Measurements from ENCODE around the gene IRS2.

The IRS2 gene

DNA sequence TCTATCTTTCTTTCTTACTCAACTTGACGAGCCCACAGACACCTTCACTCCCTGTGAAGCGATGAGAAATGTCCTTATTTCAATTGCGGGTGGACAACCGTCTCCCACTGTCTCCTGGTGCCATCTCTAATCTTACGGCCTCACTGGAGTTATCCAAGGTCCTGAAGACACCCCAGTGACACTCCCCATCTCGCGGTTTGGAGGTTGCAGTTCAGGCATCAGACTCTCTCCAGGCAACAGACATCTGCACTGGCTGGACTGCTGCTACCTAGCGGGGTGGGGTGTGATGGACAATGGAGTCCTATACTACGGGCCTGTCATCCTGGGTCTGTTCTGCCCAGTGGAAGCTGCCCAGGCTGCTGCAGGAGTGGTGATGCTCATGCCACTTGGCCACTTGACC, 18.3 kb upstream of the IRS2 start:
- no peak for TF ChIP-seq CTCF (IDR thresholded peaks at IDR 0.05; ENCODE audit: control insufficient read depth, insufficient read depth, low read depth, low read length, missing control alignments)
- H3K4me3 ChIP-seq (ENCODE audit: control insufficient read depth, low read depth, low read length), result no peak overlapping the region
- DNase-seq (ENCODE audit: low read depth), result no peak

- no peak overlapping the region for H3K4me3 ChIP-seq (ENCODE audit: control insufficient read depth, low read depth, low read length)
- no peak for TF ChIP-seq CTCF (IDR thresholded peaks at IDR 0.05; ENCODE audit: control insufficient read depth, insufficient read depth, low read depth, low read length, missing control alignments)
- DNase-seq (ENCODE audit: low read depth), result no peak
Measured at GRCh38 chr13:109803825-109804224, 17.4 kb upstream of the IRS2 start.

DNA sequence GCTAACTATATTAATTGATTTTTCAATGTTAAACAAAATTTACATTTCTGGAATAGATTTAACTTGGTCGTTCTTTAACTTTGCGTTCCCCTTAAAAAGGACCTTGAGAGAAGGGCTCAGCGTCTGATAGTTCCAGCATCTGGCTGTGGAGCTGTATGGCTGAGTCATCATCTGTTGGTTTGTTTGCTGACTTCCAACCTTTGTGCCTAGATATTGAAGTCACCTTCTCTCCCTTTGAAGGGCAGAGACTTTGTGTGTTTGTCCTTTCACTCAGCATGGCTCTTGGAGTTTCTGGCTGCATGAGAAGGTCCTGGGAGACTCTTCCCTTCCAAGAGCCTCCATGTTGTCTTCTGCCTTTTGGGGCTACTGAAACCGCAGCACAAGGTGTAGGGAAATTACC, 16.6 kb upstream of the IRS2 start:
- no peak for TF ChIP-seq CTCF (IDR thresholded peaks at IDR 0.05; ENCODE audit: control insufficient read depth, insufficient read depth, low read depth, low read length, missing control alignments)
- no peak overlapping the region for H3K4me3 ChIP-seq (ENCODE audit: control insufficient read depth, low read depth, low read length)
- no peak for DNase-seq (ENCODE audit: low read depth)

- no peak overlapping the region for H3K4me3 ChIP-seq (ENCODE audit: control insufficient read depth, low read depth, low read length)
- DNase-seq (ENCODE audit: low read depth), result no peak
- TF ChIP-seq CTCF (IDR thresholded peaks at IDR 0.05; ENCODE audit: control insufficient read depth, insufficient read depth, low read depth, low read length, missing control alignments), result no peak
Measured at GRCh38 chr13:109795011-109795410, 8.6 kb upstream of the IRS2 start.

- no peak for TF ChIP-seq CTCF (IDR thresholded peaks at IDR 0.05; ENCODE audit: control insufficient read depth, insufficient read depth, low read depth, low read length, missing control alignments)
- no peak for DNase-seq (ENCODE audit: low read depth)
- H3K4me3 ChIP-seq (ENCODE audit: control insufficient read depth, low read depth, low read length), result no peak overlapping the region
Measured at GRCh38 chr13:109794095-109794494, 7.7 kb upstream of the IRS2 start.

DNA sequence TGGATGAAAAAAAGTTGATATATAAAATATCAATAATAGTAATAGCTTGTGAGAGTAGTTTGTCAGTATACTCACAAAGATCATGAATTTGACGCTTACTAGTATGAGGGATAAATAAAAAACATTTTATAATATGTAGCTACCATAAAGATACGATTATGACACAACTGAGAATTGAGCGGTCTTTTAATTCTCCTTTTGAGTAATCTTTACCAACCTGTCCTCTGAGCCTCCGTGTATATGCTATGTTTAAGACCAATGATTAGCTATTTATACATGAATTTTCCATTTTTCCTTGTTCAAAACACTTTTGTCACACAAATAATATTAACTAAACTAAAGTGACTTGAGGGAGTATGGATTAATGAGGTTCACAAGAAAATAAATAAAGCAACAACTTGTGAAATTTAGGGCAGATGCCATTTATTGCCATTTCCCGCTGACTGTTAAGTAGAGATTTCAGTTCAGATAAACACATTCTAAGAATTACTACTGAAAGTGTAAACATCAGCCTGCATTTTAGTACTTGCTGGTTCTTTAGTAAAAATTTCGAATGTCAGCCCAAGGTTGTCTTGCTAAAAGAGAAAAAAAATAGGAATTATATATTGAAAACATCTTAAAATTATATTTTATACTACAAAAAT, 6.2 kb upstream of the IRS2 start:
- no peak for TF ChIP-seq CTCF (IDR thresholded peaks at IDR 0.05; ENCODE audit: control insufficient read depth, insufficient read depth, low read depth, low read length, missing control alignments)
- no peak for DNase-seq (ENCODE audit: low read depth)
- H3K4me3 ChIP-seq (ENCODE audit: control insufficient read depth, low read depth, low read length), result no peak overlapping the region
